ENCODE data around the gene SH3PXD2A. TPM values are rescaled to one million over a fixed set of nuclear protein-coding genes. Genes with fewer than 3 reads are reported as not detected.
A peak's percentile ranks its signal among the peaks of the same experiment; 100 is the strongest.

Gene SH3PXD2A
- total and polyA plus RNA-seq, 2 experiments from 2014 or later, result 1.8 to 5.0 TPM

DNA sequence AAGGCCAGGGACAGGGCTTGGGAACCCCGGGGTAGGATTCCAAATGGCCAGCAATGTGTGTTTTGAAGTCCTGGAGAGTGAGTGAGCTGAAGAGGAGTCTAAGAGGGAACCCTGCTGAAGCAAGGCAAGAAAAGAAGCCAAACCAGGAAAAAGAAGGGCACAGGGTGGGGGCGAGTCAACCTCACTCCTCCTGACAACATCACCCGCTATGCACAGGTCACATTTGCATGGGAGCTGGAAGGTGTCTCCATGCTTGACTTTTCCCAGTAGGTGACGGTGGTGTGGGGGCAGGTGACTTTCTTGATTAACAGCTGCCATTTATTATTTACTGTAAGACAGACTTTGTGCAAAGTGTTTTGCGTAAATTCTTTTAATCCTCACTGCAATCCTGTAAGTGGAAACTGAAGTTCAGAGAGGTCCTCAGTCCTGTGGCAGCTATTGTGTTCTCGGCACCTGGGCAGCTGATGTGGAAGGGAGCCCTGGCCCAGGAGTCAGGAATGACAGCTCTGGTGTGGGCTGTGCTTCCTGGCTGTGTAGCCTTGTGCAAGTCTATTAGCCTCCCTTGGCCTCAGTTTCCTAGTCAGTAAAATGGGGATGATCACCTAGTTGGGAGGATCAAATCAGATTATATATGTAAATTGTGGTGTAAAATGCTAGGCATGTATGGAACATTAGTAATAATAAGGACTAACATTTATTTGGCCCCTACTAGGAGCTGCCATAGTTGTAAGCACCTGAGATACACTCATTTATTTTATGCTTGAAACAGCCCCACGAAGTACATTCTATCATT lies 90.9 kb downstream of the SH3PXD2A start:
- Histone ChIP-seq H3K27me3 (ENCODE audit: insufficient read depth) (no peaks in the 10 kb centered on the region), H3K79me2 (replicated peaks; ENCODE audit: insufficient read depth) (no peaks in the 10 kb centered on the region), H3F3A (replicated peaks; ENCODE audit: low read depth) (no peaks in the 10 kb centered on the region), H3K4me3 (no peak overlapping the region), H2AFZ (no peak overlapping the region), H3K4me2 (no peak overlapping the region), H3K4me1 (ENCODE audit: insufficient read depth) (peaks cover 15% of the 10 kb centered on the region; the same call in 1 of the 2 replicates), H3K27ac (ENCODE audit: low read depth) (no peak overlapping the region), H3K36me3 (ENCODE audit: insufficient read depth) (no peaks in the 10 kb centered on the region), H4K20me1 (replicated peaks; ENCODE audit: insufficient read depth) (no peaks in the 10 kb centered on the region), H3K9me2 (ENCODE audit: insufficient read depth) (no peaks in the 10 kb centered on the region)
- H3K27me3 Mint-ChIP-seq (ENCODE audit: insufficient read depth, low read depth, poor library complexity), result peaks cover 7% of the 10 kb centered on the region
- H3K4me3 Mint-ChIP-seq, result no peak overlapping the region
- H3K9me3 Mint-ChIP-seq, result no peaks in the 10 kb centered on the region
- ATAC-seq, result no peak
- TF ChIP-seq JUNB (IDR thresholded peaks at IDR 0.05; ENCODE audit: unreplicated experiment) (no peak), CREB1 (CRISPR knock-in tag; IDR thresholded peaks at IDR 0.05; ENCODE audit: low read depth) (no peak)
- TF ChIP-seq, protein P1, sequence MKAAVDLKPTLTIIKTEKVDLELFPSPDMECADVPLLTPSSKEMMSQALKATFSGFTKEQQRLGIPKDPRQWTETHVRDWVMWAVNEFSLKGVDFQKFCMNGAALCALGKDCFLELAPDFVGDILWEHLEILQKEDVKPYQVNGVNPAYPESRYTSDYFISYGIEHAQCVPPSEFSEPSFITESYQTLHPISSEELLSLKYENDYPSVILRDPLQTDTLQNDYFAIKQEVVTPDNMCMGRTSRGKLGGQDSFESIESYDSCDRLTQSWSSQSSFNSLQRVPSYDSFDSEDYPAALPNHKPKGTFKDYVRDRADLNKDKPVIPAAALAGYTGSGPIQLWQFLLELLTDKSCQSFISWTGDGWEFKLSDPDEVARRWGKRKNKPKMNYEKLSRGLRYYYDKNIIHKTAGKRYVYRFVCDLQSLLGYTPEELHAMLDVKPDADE (IDR thresholded peaks at IDR 0.05), result no peak
- DNase-seq (ENCODE audit: low spot score), result no peak
- H3K27ac Mint-ChIP-seq, result peak overlapping the region; percentile 39; the same call in 1 of the 2 replicates
- no peaks in the 10 kb centered on the region for H3K36me3 Mint-ChIP-seq (ENCODE audit: low read depth)
- H3K4me1 Mint-ChIP-seq, result peaks cover 58% of the 10 kb centered on the region

- H3K36me3 Mint-ChIP-seq (ENCODE audit: low read depth), result no peaks in the 10 kb centered on the region
- no peak overlapping the region for H2AFZ ChIP-seq
- H4K20me1 ChIP-seq (replicated peaks; ENCODE audit: insufficient read depth), result no peaks in the 10 kb centered on the region
- no peak overlapping the region for H3K27ac ChIP-seq (ENCODE audit: low read depth)
- no peaks in the 10 kb centered on the region for H3K27me3 ChIP-seq (ENCODE audit: insufficient read depth)
- H3K4me2 ChIP-seq, result no peak overlapping the region
- no peaks in the 10 kb centered on the region for H3K79me2 ChIP-seq (replicated peaks; ENCODE audit: insufficient read depth)
- H3K4me3 Mint-ChIP-seq, result no peak overlapping the region
- H3K9me2 ChIP-seq (ENCODE audit: insufficient read depth), result no peaks in the 10 kb centered on the region
- H3F3A ChIP-seq (replicated peaks; ENCODE audit: low read depth), result no peaks in the 10 kb centered on the region
- H3K9me3 Mint-ChIP-seq, result no peaks in the 10 kb centered on the region
- peak; percentile 15; the same call in 2 of the 3 replicates for ATAC-seq
- no peak overlapping the region for H3K4me3 ChIP-seq
- peak overlapping the region; percentile 39; the same call in 1 of the 2 replicates for H3K27ac Mint-ChIP-seq
- peaks cover 59% of the 10 kb centered on the region for H3K4me1 Mint-ChIP-seq
- DNase-seq (ENCODE audit: low spot score), result no peak
- H3K4me1 ChIP-seq (ENCODE audit: insufficient read depth), result peaks cover 16% of the 10 kb centered on the region; the same call in 1 of the 2 replicates
- H3K27me3 Mint-ChIP-seq (ENCODE audit: insufficient read depth, low read depth, poor library complexity), result peaks cover 8% of the 10 kb centered on the region
- H3K36me3 ChIP-seq (ENCODE audit: insufficient read depth), result no peaks in the 10 kb centered on the region
- TF ChIP-seq CTCF (conservative IDR thresholded peaks at IDR 0.05; ENCODE audit: low read depth in 2 of 2) (no peak), EZH2 (IDR thresholded peaks at IDR 0.05; ENCODE audit: low read depth, unreplicated experiment) (no peak), ZNF462 (CRISPR knock-in tag; IDR thresholded peaks at IDR 0.05) (no peak), EZH2phosphoT487 (IDR thresholded peaks at IDR 0.05; ENCODE audit: unreplicated experiment) (no peak), CREB1 (CRISPR knock-in tag; IDR thresholded peaks at IDR 0.05; ENCODE audit: low read depth) (no peak), ZNF331 (CRISPR knock-in tag; IDR thresholded peaks at IDR 0.05; ENCODE audit: low read depth) (no peak), STAT1 (IDR thresholded peaks at IDR 0.05; ENCODE audit: unreplicated experiment) (no peak), ZNF114 (CRISPR knock-in tag; IDR thresholded peaks at IDR 0.05) (no peak)
These were observed 91.8 kb downstream of the SH3PXD2A start for GRCh38 chr10:103763374-103764202.
